22Rv1 (cell line): ENCODE measurements around the gene MYO1D.

Experiments
- ZFX ChIP-seq: fragments of 450-650 bp; IDR thresholded peaks from 2 replicates; pipeline ENCODE4 v1.6.1; 2017; ENCODE audit warnings: antibody characterized with exemption, borderline replicate concordance
- TF ChIP-seq, protein P1 (sequence below): fragments of 450-650 bp; IDR thresholded peaks from 2 replicates; pipeline ENCODE4 v1.5.1; 2017; ENCODE audit warnings: mild to moderate bottlenecking

DNA sequence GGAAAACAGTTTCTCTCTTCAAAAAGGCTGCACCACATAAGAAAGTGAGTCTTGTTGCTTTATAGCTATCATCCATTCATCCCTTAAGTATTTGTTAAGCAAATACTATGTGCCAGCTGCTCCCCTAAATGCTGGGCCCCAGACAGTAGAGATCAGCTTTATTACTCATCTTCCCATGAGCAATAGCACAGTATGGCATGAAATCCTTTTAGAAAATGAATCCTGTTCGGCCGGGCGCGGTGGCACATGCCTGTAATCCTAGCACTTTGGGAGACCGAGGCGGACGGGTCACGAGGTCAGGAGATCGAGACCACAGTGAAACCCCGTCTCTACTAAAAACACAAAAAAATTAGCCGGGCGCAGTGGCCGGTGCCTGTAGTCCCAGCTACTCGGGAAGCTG, 99.5 kb downstream of the MYO1D start:
- TF ChIP-seq, protein P1, sequence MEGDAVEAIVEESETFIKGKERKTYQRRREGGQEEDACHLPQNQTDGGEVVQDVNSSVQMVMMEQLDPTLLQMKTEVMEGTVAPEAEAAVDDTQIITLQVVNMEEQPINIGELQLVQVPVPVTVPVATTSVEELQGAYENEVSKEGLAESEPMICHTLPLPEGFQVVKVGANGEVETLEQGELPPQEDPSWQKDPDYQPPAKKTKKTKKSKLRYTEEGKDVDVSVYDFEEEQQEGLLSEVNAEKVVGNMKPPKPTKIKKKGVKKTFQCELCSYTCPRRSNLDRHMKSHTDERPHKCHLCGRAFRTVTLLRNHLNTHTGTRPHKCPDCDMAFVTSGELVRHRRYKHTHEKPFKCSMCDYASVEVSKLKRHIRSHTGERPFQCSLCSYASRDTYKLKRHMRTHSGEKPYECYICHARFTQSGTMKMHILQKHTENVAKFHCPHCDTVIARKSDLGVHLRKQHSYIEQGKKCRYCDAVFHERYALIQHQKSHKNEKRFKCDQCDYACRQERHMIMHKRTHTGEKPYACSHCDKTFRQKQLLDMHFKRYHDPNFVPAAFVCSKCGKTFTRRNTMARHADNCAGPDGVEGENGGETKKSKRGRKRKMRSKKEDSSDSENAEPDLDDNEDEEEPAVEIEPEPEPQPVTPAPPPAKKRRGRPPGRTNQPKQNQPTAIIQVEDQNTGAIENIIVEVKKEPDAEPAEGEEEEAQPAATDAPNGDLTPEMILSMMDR = no peak
- TF ChIP-seq ZFX = no peak
